T-helper 22 cell (primary cell): Measurements from ENCODE around the gene ZP1.
A peak's percentile ranks its signal among the peaks of the same experiment; 100 is the strongest.

Experiments used
- DNase-seq: peaks from one replicate; pipeline ENCODE4 v3.0.0-alpha.2; 2020; ENCODE audit warnings: low read depth

ZP1 gene

DNA sequence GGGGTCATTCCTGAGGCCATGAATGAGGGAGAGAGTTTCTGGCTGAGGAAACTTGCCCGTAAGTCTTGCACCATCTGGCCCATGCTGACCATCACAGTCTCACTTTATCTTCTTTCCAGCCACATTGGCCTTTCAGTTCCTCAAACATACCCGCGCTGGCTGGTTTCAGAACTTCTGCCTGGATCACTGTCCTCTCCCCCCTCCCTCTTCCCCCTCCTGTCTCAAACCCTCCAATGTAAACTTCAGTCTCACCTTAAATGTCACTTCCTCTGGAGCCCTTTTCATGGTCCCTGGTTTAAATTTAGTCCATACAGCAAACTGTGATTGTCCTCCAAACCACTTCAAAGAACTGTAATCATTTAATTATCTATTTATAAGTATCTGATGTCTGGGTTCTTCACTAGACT, 42.9 kb downstream of the ZP1 start:
- no peak for DNase-seq

DNA sequence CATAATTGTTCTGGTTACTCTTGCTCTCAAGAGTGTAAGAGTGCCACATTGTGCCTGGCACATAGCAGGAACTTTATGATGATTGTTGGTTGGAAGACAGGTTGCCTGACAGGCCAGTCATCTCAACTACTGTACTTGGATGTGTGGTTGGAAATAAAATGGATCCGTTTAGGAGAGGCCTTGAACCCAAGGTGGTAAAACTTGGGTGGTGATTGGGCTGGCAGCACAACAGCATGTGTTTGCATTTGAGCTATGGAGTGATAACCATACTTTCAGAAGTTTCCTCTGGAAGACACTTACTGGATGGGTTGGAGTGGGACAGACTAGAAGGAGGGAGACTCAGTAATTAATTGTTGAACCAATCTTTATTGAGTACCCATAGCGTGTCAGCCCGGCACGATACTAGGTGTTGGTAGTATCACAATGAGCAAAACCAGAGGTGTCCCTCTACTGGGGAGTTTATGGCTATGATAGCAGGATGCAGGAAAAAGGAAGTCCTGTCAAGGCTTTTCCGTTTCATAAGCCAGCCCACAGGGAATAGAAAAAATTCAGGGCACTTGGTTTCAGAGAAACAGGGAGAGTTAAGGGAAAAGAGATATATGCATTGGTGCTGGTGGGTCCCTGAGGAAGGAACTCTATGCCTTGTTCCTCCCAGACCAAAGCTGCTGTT, 43.5 kb downstream of the ZP1 start:
- no peak for DNase-seq

DNA sequence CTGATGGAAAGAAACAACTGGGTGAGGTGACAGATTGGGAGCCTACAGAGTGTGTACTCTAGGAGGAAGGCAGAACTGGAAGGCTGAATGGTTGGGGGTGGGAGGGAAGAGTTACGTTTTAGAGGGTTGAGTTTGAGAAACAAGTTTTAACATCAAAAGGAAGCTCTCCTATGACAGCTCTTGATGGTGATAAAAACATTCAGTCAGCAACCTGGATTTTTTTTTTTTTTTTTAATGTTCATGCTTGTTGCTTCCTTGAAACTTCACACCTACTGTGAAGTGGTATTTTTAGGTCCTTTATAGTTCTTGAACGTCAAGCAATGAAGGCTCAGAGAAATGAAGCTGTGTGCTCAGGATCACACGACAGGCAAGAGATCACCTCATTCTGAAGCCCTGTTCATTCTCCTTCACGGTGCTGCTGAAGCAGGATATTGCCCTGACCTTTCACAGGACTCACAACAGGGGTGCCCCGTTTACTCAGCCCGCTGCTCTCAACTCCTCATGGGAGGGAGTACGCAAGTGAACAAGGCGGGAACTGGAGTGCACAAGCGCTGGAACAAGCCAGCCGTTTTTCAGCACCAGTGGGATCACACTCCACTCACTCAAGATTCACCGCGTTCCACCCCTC, 45.0 kb downstream of the ZP1 start:
- no peak for DNase-seq

DNA sequence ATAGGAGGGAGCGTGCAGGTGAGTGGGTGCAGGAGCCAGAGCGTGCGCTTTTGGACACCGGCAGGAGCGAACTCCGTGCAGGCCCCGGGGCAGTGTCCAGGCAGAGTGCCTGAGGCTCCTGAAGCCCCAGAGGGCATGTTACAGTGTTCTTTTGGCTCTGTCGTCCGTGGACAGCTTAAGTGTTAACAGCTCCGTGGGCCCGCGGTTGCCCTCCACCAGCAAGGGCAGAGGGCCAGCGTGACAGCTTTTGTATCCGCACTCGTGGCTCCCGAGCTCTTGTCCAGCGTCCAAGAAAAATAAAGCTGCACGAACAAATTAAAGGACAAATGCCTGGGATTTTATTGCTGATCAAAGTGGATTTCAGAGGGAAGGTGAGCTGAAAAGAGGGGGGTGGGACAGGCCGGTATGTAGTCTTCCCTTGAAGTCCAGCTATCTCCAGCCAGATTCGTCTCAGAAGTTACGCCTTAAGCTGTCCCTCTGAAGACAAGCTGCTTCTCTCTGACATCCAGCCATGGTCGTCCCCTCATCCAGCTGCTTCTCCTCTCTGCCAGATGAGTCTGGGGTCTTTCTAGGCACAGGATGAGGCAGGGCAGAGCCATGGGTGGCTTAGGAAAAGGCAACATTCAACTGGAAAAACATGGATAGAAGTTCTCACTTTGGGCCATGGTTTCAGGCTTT, 45.6 kb downstream of the ZP1 start:
- no peak for DNase-seq

DNA sequence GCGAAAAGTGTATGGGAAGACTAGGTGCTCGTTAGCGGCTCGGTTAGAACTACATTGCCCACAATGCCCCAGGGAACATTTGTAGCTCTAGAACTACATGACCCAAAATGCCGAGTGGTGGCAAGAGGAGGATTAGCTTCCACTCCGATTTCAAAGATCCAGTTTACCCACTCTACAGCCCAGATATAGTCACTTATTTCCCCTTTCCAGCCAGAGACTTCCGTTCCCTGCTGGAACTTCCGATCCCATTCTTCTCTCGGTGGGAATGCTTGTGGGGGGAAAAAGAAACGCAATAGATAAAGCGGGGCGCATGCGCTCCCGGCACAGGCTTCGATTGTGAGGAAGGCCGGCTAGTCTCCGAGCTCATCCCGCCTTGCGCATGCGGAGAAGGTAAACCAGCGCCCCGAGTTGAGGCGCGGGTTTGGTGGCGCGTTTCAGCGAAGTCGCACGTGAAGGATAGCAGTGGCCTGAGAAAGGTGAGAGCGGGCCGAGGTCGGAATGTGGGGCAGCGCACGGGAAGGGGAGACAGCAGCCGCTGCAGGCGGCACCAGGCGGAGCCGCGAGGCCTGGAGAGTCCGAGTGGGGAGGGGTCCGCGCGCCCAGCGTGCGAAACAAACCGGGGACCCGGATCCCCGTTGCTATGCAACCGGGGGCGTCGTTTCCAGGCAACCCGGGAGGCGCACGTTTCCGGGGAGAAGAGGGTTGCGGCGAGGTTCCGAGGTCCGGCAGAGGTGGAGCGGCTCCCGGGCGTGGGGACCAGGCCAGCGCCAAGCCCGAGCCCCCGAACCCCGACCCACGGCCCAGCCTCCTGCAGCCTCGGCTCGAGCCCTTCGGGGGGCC, 46.7 kb downstream of the ZP1 start, which contains the start of gene TMEM109:
Gene TMEM109 (plus strand): TSS at position 366 of the 840 bp plus-strand sequence. CDS start 5,536 bp downstream, outside the sequence.
- DNase-seq, result peak; percentile 82

DNA sequence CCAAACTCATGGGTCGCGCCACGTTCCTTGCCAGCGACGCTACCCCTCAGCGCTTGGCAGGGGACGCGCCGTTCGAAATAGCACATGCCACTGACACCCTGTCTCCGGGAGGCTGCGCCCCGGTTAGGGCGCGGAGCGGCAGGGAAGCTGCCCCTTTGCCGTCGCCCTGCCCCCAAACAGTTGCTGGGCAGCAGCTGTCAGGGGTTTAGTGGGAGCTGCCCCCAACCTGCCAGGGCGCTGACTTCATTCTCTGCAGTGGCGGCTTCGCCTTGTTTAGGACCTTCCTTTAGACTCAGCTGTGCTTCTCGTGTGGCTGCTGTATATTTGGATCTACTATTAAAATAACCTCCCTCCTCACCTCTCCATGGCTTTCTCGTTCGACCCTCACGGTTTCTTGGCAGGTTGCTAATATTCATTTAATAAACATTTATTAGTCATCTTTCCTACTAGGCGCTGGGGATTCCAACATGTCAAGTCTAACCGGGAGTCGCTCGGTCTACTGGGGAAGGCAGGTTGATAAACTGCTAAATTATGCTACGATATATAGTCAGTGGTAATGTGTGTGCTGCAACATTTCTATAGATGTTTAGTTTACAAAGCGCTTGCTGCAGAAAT, 47.4 kb downstream of the ZP1 start:
- peak; percentile 15 for DNase-seq

DNA sequence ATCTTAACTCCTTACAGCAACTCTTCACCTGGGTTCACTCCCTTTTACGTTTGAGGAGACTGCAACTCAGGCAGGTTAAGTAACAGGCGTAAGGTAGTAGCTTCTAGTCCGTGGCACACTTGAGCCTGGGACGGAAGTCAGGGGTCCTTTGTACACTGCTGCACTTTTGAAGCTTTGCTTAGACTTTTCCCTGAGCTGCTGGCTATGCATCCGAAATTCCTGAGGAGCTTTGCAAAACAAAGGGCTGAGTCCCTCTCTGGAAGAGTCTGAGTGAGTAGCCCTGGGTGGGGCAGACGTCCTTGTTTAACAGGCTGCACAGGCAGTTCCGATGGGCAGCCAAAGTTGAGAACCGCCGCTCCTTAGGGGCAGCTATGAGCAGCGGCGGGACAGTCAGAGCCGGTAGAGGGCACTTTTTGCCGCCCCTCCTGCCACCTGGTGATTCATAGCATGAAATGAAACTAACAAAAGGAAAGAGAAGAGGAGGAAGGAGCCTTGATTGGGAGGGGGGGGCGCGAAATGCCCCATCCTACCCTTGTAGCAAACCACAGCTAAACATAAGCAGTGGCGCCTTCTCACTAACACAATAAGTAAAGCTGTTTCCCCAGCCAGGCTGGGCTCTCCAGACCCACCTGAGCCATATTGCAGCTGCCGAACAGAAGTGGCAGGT, 48.0 kb downstream of the ZP1 start:
- peak; percentile 57 for DNase-seq

DNA sequence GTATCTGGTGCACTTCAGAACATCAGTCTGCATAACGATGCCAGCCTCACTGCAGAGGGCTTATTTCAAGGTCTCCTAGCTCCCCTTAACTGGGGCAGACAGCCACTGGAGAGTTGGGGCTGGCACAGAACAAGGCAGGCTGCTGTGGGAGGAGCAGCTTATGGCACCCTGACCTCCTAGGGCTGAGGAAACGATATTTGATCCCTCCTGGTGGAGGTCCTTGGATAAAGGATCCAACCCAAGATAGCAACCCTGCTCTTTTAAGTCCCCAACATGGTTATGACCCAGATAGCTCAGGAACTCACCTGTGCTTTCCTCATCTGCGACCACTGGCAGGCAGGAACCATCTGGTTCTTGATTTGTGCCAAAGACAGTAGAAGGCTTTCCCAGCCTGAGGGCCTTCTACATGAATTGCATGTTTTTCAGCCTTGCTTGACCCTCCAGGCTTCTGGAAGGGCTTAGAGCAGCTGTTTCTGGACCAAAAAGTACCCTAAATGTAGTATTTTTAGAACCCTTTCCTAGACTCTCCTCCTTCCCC, 49.4 kb downstream of the ZP1 start:
- DNase-seq, result no peak

DNA sequence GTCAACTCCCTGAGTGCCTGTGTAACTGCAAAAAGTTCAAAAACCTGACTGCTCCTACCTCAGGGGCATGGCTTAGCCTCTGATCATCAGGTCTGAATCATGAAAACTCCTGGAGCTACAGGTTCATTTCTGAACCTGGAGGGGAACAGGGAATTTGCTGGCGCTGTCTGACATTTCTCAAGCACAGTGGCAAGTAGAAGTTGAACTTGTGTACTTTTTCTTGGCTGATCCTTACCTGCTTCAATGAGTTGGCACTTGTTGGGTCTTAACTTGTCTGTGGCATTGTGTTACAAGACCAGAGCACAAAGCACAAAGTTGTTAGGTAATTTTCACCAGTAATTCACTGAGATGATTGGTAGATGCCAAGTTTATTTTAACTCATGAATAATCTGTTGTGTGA, 49.9 kb downstream of the ZP1 start:
- no peak for DNase-seq

DNA sequence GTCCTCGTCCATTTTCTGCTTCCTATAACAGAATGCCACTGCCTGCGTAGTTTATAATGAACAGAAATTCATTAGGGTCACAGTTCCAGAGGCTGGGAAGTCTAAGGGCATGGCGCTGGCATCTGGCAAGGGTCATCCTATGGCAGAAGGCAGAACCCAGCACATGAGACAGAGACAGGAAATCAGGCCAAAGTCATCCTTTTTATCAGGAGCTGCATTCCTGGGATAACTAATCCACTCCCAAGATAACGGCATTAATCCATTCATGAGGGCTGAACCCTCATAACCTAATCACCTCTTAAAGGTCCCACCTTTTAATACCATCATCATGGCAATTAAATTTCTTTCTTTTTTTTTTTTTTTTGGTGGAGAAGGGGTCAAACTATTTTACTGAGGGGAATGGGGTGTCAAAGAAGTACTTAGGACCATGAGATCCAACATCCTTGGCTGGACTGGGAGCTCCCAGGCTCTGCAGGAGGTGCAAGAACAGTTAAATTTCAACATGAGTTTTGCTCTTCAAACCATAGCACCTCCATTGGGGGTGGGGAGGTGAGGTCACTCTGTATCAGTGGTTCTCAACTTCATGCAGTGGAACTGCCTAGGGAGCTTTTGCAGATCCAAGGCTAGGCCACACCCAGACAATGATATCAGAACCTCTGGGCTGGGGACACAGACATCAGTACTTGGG, 51.1 kb downstream of the ZP1 start:
- no peak for DNase-seq

DNA sequence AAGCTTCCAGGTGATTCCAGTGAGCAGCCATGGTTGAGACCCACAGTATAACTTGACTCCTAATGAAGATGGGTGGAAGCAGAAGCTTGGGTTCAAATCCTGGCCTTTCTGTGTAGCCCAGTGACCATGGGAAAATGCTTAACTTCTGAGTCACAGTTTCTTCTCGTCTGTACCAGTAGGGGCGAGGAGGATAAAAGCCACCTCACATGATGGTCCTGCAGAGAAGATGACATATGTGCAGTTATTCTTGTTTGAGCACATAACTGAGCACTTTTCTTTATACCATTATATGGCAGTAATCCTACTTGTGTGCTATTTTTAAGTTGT, 51.6 kb downstream of the ZP1 start:
- DNase-seq, result no peak

DNA sequence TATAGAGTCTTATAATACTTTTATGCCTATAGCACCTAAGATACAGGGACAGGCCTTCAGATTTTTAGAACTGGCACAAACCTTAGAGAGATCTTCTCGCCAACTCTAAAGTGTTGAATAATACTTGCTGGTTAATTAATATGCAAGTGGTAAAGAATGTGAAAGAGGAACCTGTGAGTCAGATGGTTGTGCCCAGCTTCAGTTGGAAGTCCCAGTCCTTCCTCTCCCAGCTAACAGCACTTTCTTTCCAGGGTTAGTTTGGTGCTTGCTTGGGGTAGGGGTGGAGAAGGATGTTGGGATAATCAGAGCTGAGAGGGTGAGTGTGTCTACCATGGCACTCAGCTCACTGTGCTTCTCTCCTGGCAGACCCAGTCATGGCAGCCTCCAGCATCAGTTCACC, 52.0 kb downstream of the ZP1 start:
- no peak for DNase-seq

DNA sequence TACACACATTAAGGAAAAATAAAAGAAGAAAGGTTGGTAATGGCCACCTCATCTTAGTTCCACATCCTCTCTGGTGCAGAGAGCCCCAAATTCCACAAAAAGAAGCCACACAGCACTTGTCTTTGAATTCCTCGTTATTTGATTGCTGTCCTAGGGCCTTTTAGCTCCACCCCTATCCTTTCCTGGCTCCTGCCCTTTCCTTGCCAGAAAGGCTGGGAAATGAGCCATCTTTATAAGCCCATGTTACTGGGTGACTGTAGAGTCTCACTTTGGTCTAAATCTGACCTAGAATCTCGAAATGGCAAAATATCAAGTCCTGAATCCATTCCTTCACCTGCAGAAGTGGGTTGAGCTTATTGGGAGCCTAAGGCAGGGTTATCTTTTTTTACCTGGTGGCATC, 52.6 kb downstream of the ZP1 start:
- DNase-seq, result no peak

DNA sequence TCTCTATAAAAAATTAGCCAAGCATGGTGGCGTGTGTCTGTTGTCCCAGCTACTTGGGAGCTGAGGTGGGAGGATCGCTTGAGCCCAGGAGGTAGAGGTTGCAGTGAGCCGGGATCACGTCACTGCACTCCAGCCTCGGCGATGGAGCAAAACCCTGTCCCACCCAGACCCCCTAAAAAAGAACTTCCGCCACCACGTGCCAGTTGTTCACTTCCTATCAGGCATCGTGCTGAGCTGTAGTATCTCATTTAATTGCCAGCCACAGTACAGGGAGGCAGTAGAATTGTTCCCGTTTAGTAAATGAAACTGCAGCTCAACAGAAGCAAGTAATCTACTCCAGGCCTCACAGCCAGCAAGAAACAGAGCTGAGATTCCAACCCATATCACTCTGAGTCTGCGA, 53.9 kb downstream of the ZP1 start:
- DNase-seq, result no peak

DNA sequence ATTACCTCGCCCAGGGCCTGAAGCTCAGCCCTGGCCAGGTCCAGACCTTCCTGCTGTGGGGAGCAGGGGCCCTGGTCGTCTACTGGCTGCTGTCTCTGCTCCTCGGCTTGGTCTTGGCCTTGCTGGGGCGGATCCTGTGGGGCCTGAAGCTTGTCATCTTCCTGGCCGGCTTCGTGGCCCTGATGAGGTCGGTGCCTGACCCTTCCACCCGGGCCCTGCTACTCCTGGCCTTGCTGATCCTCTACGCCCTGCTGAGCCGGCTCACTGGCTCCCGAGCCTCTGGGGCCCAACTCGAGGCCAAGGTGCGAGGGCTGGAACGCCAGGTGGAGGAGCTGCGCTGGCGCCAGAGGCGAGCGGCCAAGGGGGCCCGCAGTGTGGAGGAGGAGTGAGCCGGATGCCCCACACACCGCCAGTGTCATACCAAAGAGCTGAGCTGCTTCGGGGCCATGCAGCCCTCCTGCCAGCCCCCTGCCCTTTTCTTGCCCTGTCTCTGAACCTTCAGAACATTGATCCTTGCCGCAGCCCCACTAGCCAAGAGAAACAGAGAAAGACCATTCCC, 54.5 kb downstream of the ZP1 start:
- no peak for DNase-seq

DNA sequence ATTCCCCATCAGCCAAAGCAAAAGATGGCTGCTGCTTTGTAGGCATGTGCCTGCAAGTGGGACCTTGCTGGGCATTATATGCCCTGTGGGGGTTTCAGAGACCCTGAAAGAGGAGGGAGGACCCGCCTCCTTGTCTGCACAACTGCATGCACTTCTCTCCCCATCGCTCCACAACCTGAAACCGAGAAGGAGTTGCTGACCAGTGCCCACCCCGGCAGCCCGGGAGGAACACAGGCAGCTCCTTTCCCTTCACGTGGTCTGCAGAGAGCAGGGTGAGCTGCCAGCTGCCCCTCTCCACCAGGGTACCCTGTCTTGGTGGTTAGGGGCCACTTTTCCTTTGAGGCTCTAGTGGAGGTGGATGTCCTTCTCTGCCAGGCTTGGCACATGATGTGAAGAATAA, 55.6 kb downstream of the ZP1 start:
- no peak for DNase-seq

DNA sequence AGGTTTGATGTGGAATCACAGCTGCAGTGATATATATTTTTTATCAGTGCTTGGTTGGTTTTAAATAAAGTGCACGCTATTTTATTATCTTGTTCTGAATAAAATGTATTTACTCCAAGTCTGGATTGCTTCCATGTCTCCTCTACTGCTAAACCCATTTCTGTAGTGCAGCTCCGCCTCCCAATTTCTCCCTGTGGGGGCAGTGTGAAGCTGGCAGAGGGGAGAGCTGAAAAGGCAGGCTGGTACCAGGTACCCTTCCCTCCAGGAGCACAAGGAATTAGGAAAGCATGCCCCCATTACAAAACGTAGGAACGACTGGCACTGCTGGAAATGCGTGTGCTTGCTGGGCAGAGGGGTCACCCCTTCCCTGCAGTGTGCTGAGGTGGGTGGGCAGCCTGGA, 56.0 kb downstream of the ZP1 start:
- DNase-seq, result no peak

DNA sequence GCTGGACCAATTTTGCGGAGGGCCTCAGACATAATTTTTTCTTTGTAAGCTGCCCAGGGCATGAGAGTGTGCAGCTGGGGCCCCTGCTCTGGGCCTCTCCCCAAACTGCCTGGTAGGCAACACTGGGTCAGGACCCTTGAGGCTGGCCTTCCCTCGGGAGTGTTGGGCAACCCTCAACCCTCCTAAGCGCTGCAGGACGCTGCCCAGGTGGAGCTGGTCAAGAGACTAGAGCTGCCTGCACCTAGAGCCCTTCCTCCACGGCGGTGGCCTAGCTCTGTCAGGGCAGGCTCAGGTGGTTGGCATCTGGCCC, 56.4 kb downstream of the ZP1 start:
- no peak for DNase-seq

DNA sequence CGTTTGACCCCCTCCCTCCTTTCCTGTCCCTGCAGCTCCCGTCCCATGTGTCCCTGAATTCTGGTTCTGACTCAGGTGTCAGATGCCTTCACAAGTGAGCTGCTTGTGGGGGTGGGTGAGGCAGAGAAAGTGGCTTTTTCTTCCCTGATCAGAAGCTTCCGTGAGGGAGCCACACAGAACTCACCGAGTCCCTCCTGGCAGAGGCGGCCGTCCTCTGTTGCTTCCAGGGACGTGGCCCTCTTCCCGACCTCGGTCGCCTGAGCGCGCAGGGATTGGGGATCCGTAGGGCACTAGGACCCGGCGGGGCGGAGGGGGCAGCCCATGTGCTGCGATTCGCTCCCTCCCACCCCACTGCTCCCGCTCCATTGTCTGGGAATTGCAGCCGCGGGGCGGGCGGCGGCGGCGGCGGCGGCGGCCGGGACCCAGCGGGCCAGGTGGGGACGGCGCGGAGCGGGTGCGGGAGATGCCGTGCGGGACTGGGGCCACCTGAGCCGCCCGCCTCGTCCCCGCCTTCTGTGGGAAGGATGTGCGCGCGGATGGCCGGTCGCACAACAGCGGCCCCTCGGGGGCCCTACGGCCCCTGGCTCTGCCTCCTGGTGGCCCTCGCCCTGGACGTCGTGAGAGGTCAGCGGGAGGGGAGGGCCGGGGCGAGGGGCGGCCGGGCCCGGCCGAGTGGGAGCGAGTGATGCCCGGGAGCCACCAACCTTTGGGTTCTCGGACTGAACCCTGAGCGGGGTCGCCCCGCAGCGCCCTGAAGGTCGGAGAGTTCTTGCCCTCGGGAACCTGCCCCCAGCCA, 57.0 kb downstream of the ZP1 start, which contains the start of gene TMEM132A:
Gene TMEM132A (plus strand): TSS at position 351 of the 796 bp plus-strand sequence. CDS start 174 bp downstream, at position 525.
- DNase-seq, result no peak
